T-cell (primary cell): ENCODE data around the gene MASP2. TPM values are rescaled to one million over a fixed set of nuclear protein-coding genes. Genes with fewer than 3 reads are reported as not detected.
"Not testable (repeated sequence)": the region's sequence is repeated elsewhere in the genome, so short reads cannot be mapped to it uniquely, and the experiment has no call there.

Experiments
- ATAC-seq, 4 experiments: fragments of 200-7000 bp in 3 of 4; fragments of 150-1000 bp in 1 of 4; cut with Tn5 transposase; replicated peaks in 1 of 4; 1 replicate in 3 of 4; 2 replicates in 1 of 4; pipeline ENCODE4 v1.10.0; 2021; ENCODE audit warnings: moderate library complexity in 3 of 4, mild to moderate bottlenecking in 2 of 4, moderate number of reproducible peaks in 1 of 4
- CTCF ChIA-PET, 2 donors: fragments of 300-600 bp; sonication (Branson Sonifier 250); formaldehyde crosslinking; loops; one replicate each; lab custom pipeline; 2022; ENCODE audit warnings: antibody characterized with exemption in 2 of 2; lab: Charles Lee
- POLR2A ChIA-PET, 2 donors: fragments of 300-600 bp; sonication (Branson Sonifier 250); formaldehyde crosslinking; loops; one replicate each; lab custom pipeline; 2022; ENCODE audit warnings: antibody characterized with exemption in 2 of 2; lab: Charles Lee
- DNase-seq, 35 experiments: peaks; one replicate each; pipeline versions ENCODE4 v3.0.0 to v3.0.0-alpha.2; 2013 to 2023
- H3K27ac ChIP-seq: one replicate; pipeline ENCODE4 v1.5.1; 2013; ENCODE audit warnings: low read length
- H3K27me3 ChIP-seq, 2 experiments: replicated peaks in 1 of 2; 1 replicate in 1 of 2; 2 replicates in 1 of 2; pipeline versions ENCODE4 v1.6.1 to v1.7.0; 2013; ENCODE audit warnings: low read length in 1 of 2, mixed read lengths in 1 of 2; ENCODE audit not compliant: control insufficient read depth in 2 of 2, insufficient read depth in 2 of 2; ENCODE audit errors: extremely low read depth in 1 of 2
- H3K36me3 ChIP-seq, 2 donors: 1 replicate in 1 of 2; 2 replicates in 1 of 2; pipeline versions ENCODE4 v1.6.1 to v1.7.0; 2013; ENCODE audit warnings: low read length in 1 of 2; ENCODE audit not compliant: control insufficient read depth in 2 of 2, insufficient read depth in 1 of 2; ENCODE audit errors: extremely low read depth in 1 of 2
- H3K4me1 ChIP-seq, 2 experiments: 1 replicate in 1 of 2; 2 replicates in 1 of 2; pipeline versions ENCODE4 v1.6.1 to v1.7.0; 2013; ENCODE audit warnings: low read length in 2 of 2, mixed read lengths in 1 of 2; ENCODE audit not compliant: insufficient read depth in 2 of 2, control insufficient read depth in 1 of 2; ENCODE audit errors: extremely low read depth in 1 of 2
- H3K4me3 ChIP-seq, 2 donors: 1 replicate in 1 of 2; 2 replicates in 1 of 2; pipeline versions ENCODE4 v1.5.1 to v1.7.0; 2013; ENCODE audit warnings: mild to moderate bottlenecking in 2 of 2, low read length in 1 of 2, moderate library complexity in 1 of 2; ENCODE audit not compliant: control insufficient read depth in 1 of 2; ENCODE audit errors: extremely low read depth in 1 of 2
- H3K9me3 ChIP-seq: 2 replicates; pipeline ENCODE4 v1.7.0; 2013
- H3K27ac Mint-ChIP-seq, 2 donors: one replicate each; pipeline ENCODE4 v1.8.0; 2020 to 2021; ENCODE audit warnings: mild to moderate bottlenecking in 2 of 2, mixed read lengths in 2 of 2
- H3K27me3 Mint-ChIP-seq, 2 donors: one replicate each; pipeline ENCODE4 v1.8.0; 2021 to 2022; ENCODE audit warnings: mixed read lengths in 2 of 2
- H3K36me3 Mint-ChIP-seq: one replicate; pipeline ENCODE4 v1.8.0; 2021; ENCODE audit warnings: mixed read lengths
- H3K4me1 Mint-ChIP-seq, 3 donors: one replicate each; pipeline ENCODE4 v1.8.0; 2020 to 2022; ENCODE audit warnings: mixed read lengths in 3 of 3, mild to moderate bottlenecking in 1 of 3
- H3K4me3 Mint-ChIP-seq, 3 donors: one replicate each; pipeline ENCODE4 v1.8.0; 2020 to 2022; ENCODE audit warnings: mild to moderate bottlenecking in 3 of 3, mixed read lengths in 3 of 3, moderate library complexity in 3 of 3
- H3K9me3 Mint-ChIP-seq, 3 donors: one replicate each; pipeline ENCODE4 v1.8.0; 2020 to 2022; ENCODE audit warnings: mixed read lengths in 3 of 3
- WGBS: methylation state at CpG from one replicate; pipeline ENCODE4 v1.1.5; 2013; ENCODE audit warnings: missing lambda C conversion rate; ENCODE audit not compliant: insufficient coverage; 5-methylcytosine and 5-hydroxymethylcytosine counted together
- total RNA-seq, 35 experiments: library from RNA in 6 of 35; stranded (reverse) in 6 of 35; fragments of 120-200 nt in 1 of 35; gene quantifications; one replicate each; pipeline versions ENCODE4 v1.2.1 to v1.2.4 and lab custom pipeline; 2013 to 2026

MASP2 gene
- total RNA-seq (under 1 TPM in 2 of 5 donors, not detected in 3; 0.33 to 0.38 TPM), total RNA-seq (lab: John Stamatoyannopoulos, UW) (0 to 0.88 (median 0.06) reads per million in 29 experiments)
- total RNA-seq (2013) = 0.06 TPM

- Histone ChIP-seq H3K9me3 (no peaks in the 10 kb centered on the region), H3K36me3 (no peaks in the 10 kb centered on the region), H3K4me3 (no peak within 1 kb of the TSS), H3K27ac (no peak within 1 kb of the TSS), H3K4me1 (no peaks in the 10 kb centered on the region), H3K27me3 (peaks cover 0 to 3% of the 10 kb centered on the region in 2 experiments)
- ChIA-PET CTCF (no interaction called here), POLR2A (no interaction called here)
- H3K4me3 Mint-ChIP-seq = no peak within 1 kb of the TSS
- no peaks in the 10 kb centered on the region for H3K9me3 Mint-ChIP-seq
- no peak for ATAC-seq
- 88% methylated on average over 28 of the region's 28 CpGs for WGBS
- H3K36me3 Mint-ChIP-seq = no peaks in the 10 kb centered on the region
- H3K27ac Mint-ChIP-seq = no peak within 1 kb of the TSS
- H3K27me3 Mint-ChIP-seq = no peaks in the 10 kb centered on the region
- H3K4me1 Mint-ChIP-seq = no peaks in the 10 kb centered on the region
- DNase-seq = no peak
Observed at GRCh38 chr1:11046625-11047365, at the start of gene MASP2. Gene MASP2, minus strand, starts transcription at chr1:11047239. Its CDS starts 32 bp downstream, at chr1:11047207.

GRCh38 chr1:11083784-11084183 lies 36.7 kb upstream of the MASP2 start:
- peaks cover 4 to 54% of the 10 kb centered on the region in 2 donors for H3K36me3 ChIP-seq
- WGBS = no CpG with 5 or more reads among the region's 3 CpGs
- H3K4me1 ChIP-seq, H3K27ac Mint-ChIP-seq, H3K9me3 ChIP-seq, H3K27me3 Mint-ChIP-seq, H3K9me3 Mint-ChIP-seq, ATAC-seq, DNase-seq, H3K27ac ChIP-seq, CTCF ChIA-PET, H3K4me3 ChIP-seq, H3K4me1 Mint-ChIP-seq, H3K4me3 Mint-ChIP-seq, H3K27me3 ChIP-seq, POLR2A ChIA-PET: not testable (repeated sequence)
- H3K36me3 Mint-ChIP-seq = peaks cover 55% of the 10 kb centered on the region

- Histone ChIP-seq H3K27ac (no peak overlapping the region), H3K9me3 (no peaks in the 10 kb centered on the region), H3K36me3 (peaks cover 8 to 60% of the 10 kb centered on the region in 2 donors), H3K27me3 (no peaks in the 10 kb centered on the region), H3K4me3 (no peak overlapping the region), H3K4me1 (no peaks in the 10 kb centered on the region)
- Mint-ChIP-seq H3K4me3 (no peak overlapping the region), H3K36me3 (peaks cover 55% of the 10 kb centered on the region), H3K27ac (no peak overlapping the region), H3K4me1 (no peaks in the 10 kb centered on the region), H3K27me3 (no peaks in the 10 kb centered on the region), H3K9me3 (no peaks in the 10 kb centered on the region)
- 98% methylated on average over 11 of the region's 12 CpGs for WGBS
- POLR2A ChIA-PET = no interaction called here
- DNase-seq = no peak
- CTCF ChIA-PET = interaction anchor here in 1 of 2 donors (0.5 to 1.4 kb wide), 2 partner anchors 20 to 1414 kb away, joined by 3 to 4 read pairs; no protein-coding TSS in a partner anchor
- no peak for ATAC-seq
Observed at GRCh38 chr1:11080931-11081330, 33.9 kb upstream of the MASP2 start.

GRCh38 chr1:11078631-11079030 lies 31.6 kb upstream of the MASP2 start:
- DNase-seq (no peak), ATAC-seq (no peak)
- ChIA-PET CTCF (no interaction called here), POLR2A (interaction anchor here in 1 of 2 donors (0.6 kb wide), 1 partner anchor 19 kb away, joined by 3 read pairs; no protein-coding TSS in a partner anchor)
- no peak overlapping the region for H3K27ac ChIP-seq
- WGBS = 100% methylated on average over 2 of the region's 2 CpGs
- no peaks in the 10 kb centered on the region for H3K9me3 Mint-ChIP-seq
- H3K27ac Mint-ChIP-seq = peak overlapping the region in 1 of 2 donors; percentile 28
- no peaks in the 10 kb centered on the region for H3K9me3 ChIP-seq
- H3K36me3 Mint-ChIP-seq = peaks cover 54% of the 10 kb centered on the region
- H3K36me3 ChIP-seq = peaks cover 13 to 81% of the 10 kb centered on the region in 2 donors
- no peaks in the 10 kb centered on the region for H3K27me3 ChIP-seq
- no peak overlapping the region for H3K4me3 ChIP-seq
- no peaks in the 10 kb centered on the region for H3K27me3 Mint-ChIP-seq
- no peaks in the 10 kb centered on the region for H3K4me1 Mint-ChIP-seq
- H3K4me1 ChIP-seq = no peaks in the 10 kb centered on the region
- no peak overlapping the region for H3K4me3 Mint-ChIP-seq

- WGBS = no CpG with 5 or more reads among the region's 7 CpGs
Observed at GRCh38 chr1:11073398-11073797, 26.4 kb upstream of the MASP2 start.

GRCh38 chr1:11072216-11072917 lies 25.3 kb upstream of the MASP2 start:
- ATAC-seq (no peak), DNase-seq (no peak)
- H3K27ac Mint-ChIP-seq = no peak overlapping the region
- POLR2A ChIA-PET = no interaction called here
- no peaks in the 10 kb centered on the region for H3K4me1 Mint-ChIP-seq
- H3K9me3 ChIP-seq = no peaks in the 10 kb centered on the region
- no peaks in the 10 kb centered on the region for H3K27me3 Mint-ChIP-seq
- H3K36me3 ChIP-seq = peaks cover 31 to 91% of the 10 kb centered on the region in 2 donors
- CTCF ChIA-PET = no interaction called here
- H3K4me3 ChIP-seq = no peak overlapping the region
- peaks cover 63% of the 10 kb centered on the region for H3K36me3 Mint-ChIP-seq
- H3K27ac ChIP-seq = no peak overlapping the region
- no peak overlapping the region for H3K4me3 Mint-ChIP-seq
- no peaks in the 10 kb centered on the region for H3K4me1 ChIP-seq
- no peaks in the 10 kb centered on the region for H3K9me3 Mint-ChIP-seq
- WGBS = 70% methylated on average over 9 of the region's 13 CpGs
- no peaks in the 10 kb centered on the region for H3K27me3 ChIP-seq

More at GRCh38 chr1:11073398-11073797, 26.4 kb upstream of the MASP2 start:
- ATAC-seq, H3K4me3 ChIP-seq, POLR2A ChIA-PET, H3K4me3 Mint-ChIP-seq, H3K27me3 ChIP-seq, H3K4me1 Mint-ChIP-seq, H3K27me3 Mint-ChIP-seq, H3K27ac ChIP-seq, H3K9me3 ChIP-seq, H3K4me1 ChIP-seq, H3K27ac Mint-ChIP-seq, DNase-seq, H3K9me3 Mint-ChIP-seq, CTCF ChIA-PET: not testable (repeated sequence)
- H3K36me3 Mint-ChIP-seq = peaks cover 60% of the 10 kb centered on the region
- H3K36me3 ChIP-seq = peaks cover 28 to 89% of the 10 kb centered on the region in 2 donors
